CD14-positive monocyte (primary cell): ENCODE measurements around the gene PSMB5. TPM values are rescaled to one million over a fixed set of nuclear protein-coding genes. Genes with fewer than 3 reads are reported as not detected.
A peak's percentile ranks its signal among the peaks of the same experiment; 100 is the strongest.

Experiments
- DNase-seq, 3 donors: peaks; one replicate each; pipeline ENCODE4 v3.0.0-alpha.2; 2011 to 2022
- H2AFZ ChIP-seq: 2 replicates; pipeline ENCODE4 v1.6.0; 2012; ENCODE audit warnings: mild to moderate bottlenecking, low read depth, low read length, inconsistent platforms; ENCODE audit not compliant: insufficient read depth, poor library complexity, severe bottlenecking
- H3K27ac ChIP-seq, 2 donors: 1 replicate in 1 of 2; 2 replicates in 1 of 2; pipeline ENCODE4 v1.5.1; 2012 to 2013; ENCODE audit warnings: low read length in 2 of 2, control low read depth in 1 of 2, inconsistent platforms in 1 of 2, low read depth in 1 of 2, mild to moderate bottlenecking in 1 of 2
- H3K27me3 ChIP-seq, 2 donors: one replicate each; pipeline versions ENCODE4 v1.6.0 to v1.6.1; 2011 to 2013; ENCODE audit warnings: low read length in 2 of 2; ENCODE audit not compliant: control insufficient read depth in 2 of 2, insufficient read depth in 2 of 2
- H3K36me3 ChIP-seq, 2 donors: replicated peaks in 1 of 2; 1 replicate in 1 of 2; 2 replicates in 1 of 2; pipeline versions ENCODE4 v1.5.1 to v1.6.1; 2012 to 2013; ENCODE audit warnings: low read length in 2 of 2, control low read depth in 1 of 2, inconsistent platforms in 1 of 2, mild to moderate bottlenecking in 1 of 2; ENCODE audit not compliant: insufficient read depth in 2 of 2, control insufficient read depth in 1 of 2
- H3K4me1 ChIP-seq, 2 donors: 1 replicate in 1 of 2; 2 replicates in 1 of 2; pipeline versions ENCODE4 v1.5.1 to v1.6.1; 2012 to 2013; ENCODE audit warnings: low read length in 2 of 2, control low read depth in 1 of 2, inconsistent platforms in 1 of 2, mild to moderate bottlenecking in 1 of 2, moderate library complexity in 1 of 2; ENCODE audit not compliant: insufficient read depth in 2 of 2, control insufficient read depth in 1 of 2
- H3K4me2 ChIP-seq: replicated peaks from 2 replicates; pipeline ENCODE3; 2012; ENCODE audit warnings: low read length, moderate library complexity, mild to moderate bottlenecking; ENCODE audit not compliant: poor library complexity, severe bottlenecking; ENCODE audit errors: extremely low read depth
- H3K4me3 ChIP-seq, 3 experiments: fragments of 200-600 bp in 1 of 3; sonication (generic) in 1 of 3; replicated peaks in 1 of 3; 1 replicate in 2 of 3; 2 replicates in 1 of 3; pipeline ENCODE4 v1.5.1; 2011 to 2013; ENCODE audit warnings: low read length in 3 of 3, mild to moderate bottlenecking in 3 of 3, control low read depth in 2 of 3, low read depth in 2 of 3, inconsistent platforms in 1 of 3, moderate library complexity in 1 of 3
- H3K79me2 ChIP-seq: 2 replicates; pipeline ENCODE4 v1.6.0; 2012; ENCODE audit warnings: mild to moderate bottlenecking, control low read depth, inconsistent platforms, low read length, moderate library complexity; ENCODE audit not compliant: insufficient read depth
- H3K9ac ChIP-seq: 2 replicates; pipeline ENCODE4 v1.6.0; 2017; ENCODE audit warnings: low read length, mild to moderate bottlenecking; ENCODE audit not compliant: insufficient read depth, poor library complexity, severe bottlenecking
- H3K9me3 ChIP-seq, 2 donors: replicated peaks in 1 of 2; 1 replicate in 1 of 2; 2 replicates in 1 of 2; pipeline versions ENCODE4 v1.5.1 to v1.6.1; 2012 to 2013; ENCODE audit warnings: low read length in 2 of 2, control low read depth in 1 of 2; ENCODE audit not compliant: control insufficient read depth in 1 of 2, insufficient read depth in 1 of 2
- H4K20me1 ChIP-seq: 2 replicates; pipeline ENCODE4 v1.6.0; 2012; ENCODE audit warnings: mild to moderate bottlenecking, low read length, control low read depth, moderate library complexity; ENCODE audit not compliant: insufficient read depth
- H3K27ac Mint-ChIP-seq, 7 donors: one replicate each; pipeline ENCODE4 v1.8.0; 2020; ENCODE audit warnings: mild to moderate bottlenecking in 7 of 7, mixed read lengths in 7 of 7, moderate library complexity in 6 of 7, inconsistent platforms in 2 of 7
- H3K27me3 Mint-ChIP-seq, 3 donors: one replicate each; pipeline ENCODE4 v1.8.0; 2021 to 2022; ENCODE audit warnings: low read depth in 3 of 3, mild to moderate bottlenecking in 3 of 3, mixed read lengths in 3 of 3, moderate library complexity in 3 of 3, inconsistent platforms in 1 of 3
- H3K36me3 Mint-ChIP-seq, 2 donors: one replicate each; pipeline ENCODE4 v1.8.0; 2020; ENCODE audit warnings: mixed read lengths in 2 of 2, inconsistent platforms in 1 of 2, mild to moderate bottlenecking in 1 of 2
- H3K4me1 Mint-ChIP-seq: one replicate; pipeline ENCODE4 v1.8.0; 2020; ENCODE audit warnings: mild to moderate bottlenecking, mixed read lengths
- H3K4me3 Mint-ChIP-seq, 2 donors: one replicate each; pipeline ENCODE4 v1.8.0; 2020; ENCODE audit warnings: mild to moderate bottlenecking in 2 of 2, mixed read lengths in 2 of 2, moderate library complexity in 1 of 2
- H3K9me3 Mint-ChIP-seq, 7 donors: one replicate each; pipeline ENCODE4 v1.8.0; 2020 to 2022; ENCODE audit warnings: mixed read lengths in 7 of 7, mild to moderate bottlenecking in 6 of 7, moderate library complexity in 6 of 7, inconsistent platforms in 2 of 7
- CTCF ChIP-seq: fragments of 200-600 bp; IDR thresholded peaks from one replicate; pipeline ENCODE4 v1.8.0; 2022; ENCODE audit warnings: antibody characterized with exemption, mild to moderate bottlenecking
- WGBS: methylation state at CpG from one replicate; pipeline ENCODE4 v1.1.5; 2013; ENCODE audit warnings: missing lambda C conversion rate; ENCODE audit not compliant: insufficient coverage; 5-methylcytosine and 5-hydroxymethylcytosine counted together
- intact Hi-C, 2 donors: fragments of 100-400 bp; cut with micrococcal nuclease; formaldehyde crosslinking; loops; one replicate each; pipeline versions ENCODE4 v1.15.0 to v1.15.1; 2023
- polyA plus RNA-seq, 3 donors: library from polyadenylated mRNA; depleted of rRNA in 1 of 3; unstranded in 2 of 3; stranded (reverse) in 1 of 3; fragments of 300-500 nt in 2 of 3; fragments of >200 nt in 1 of 3; fragmentation: Illumina TruSeq in 2 of 3; gene quantifications; 1 replicate in 2 of 3; 2 replicates in 1 of 3; pipeline ENCODE4 v1.2.3, GENCODE V29; 2012 to 2021

PSMB5 gene
- polyA plus RNA-seq, 3 donors: 16.8 to 61.8 (median 57.6) TPM

GRCh38 chr14:23056956-23057756, 22.5 kb upstream of the PSMB5 start, which contains the start of gene CDH24:
CDH24 (minus strand) TSS chr14:23057520; CDS start chr14:23055733, 1,787 bp downstream.
- no peak within 1 kb of the TSS for H3K27ac ChIP-seq
- H3K27ac Mint-ChIP-seq: peak within 1 kb of the TSS in 2 of 7 donors; percentile 11 to 68
- H3K9me3 ChIP-seq: no peaks in the 10 kb centered on the region
- H3K4me3 Mint-ChIP-seq: peak within 1 kb of the TSS; percentile 90 to 93
- H2AFZ ChIP-seq: peak within 1 kb of the TSS; percentile 74
- peaks cover 21% of the 10 kb centered on the region for H4K20me1 ChIP-seq
- peaks cover 20 to 22% of the 10 kb centered on the region in 2 donors for H3K4me1 ChIP-seq
- H3K4me2 ChIP-seq: peak within 1 kb of the TSS; percentile 100
- TF ChIP-seq CTCF: no peak
- peaks cover 4 to 10% of the 10 kb centered on the region in 2 donors for H3K27me3 ChIP-seq
- intact Hi-C loops: loop anchor here in 1 of 2 donors (1.0 kb wide), 1 partner anchor 71 kb away; no protein-coding TSS in a partner anchor
- H3K36me3 Mint-ChIP-seq: peaks cover 29 to 34% of the 10 kb centered on the region in 2 donors
- DNase-seq: peak in 2 of 3 donors; percentile 26 to 30
- 2% methylated on average over 72 of the region's 73 CpGs for WGBS
- no peaks in the 10 kb centered on the region for H3K79me2 ChIP-seq
- H3K36me3 ChIP-seq: peaks cover 27 to 37% of the 10 kb centered on the region in 2 donors
- H3K4me3 ChIP-seq: peak within 1 kb of the TSS; percentile 41 to 88 (median 67)
- peaks cover 10 to 16% (median 12%) of the 10 kb centered on the region in 3 donors for H3K27me3 Mint-ChIP-seq
- H3K4me1 Mint-ChIP-seq: peaks cover 20% of the 10 kb centered on the region
- peak within 1 kb of the TSS; percentile 40 for H3K9ac ChIP-seq
- peaks cover 0 to 3% (median 0%) of the 10 kb centered on the region in 7 donors for H3K9me3 Mint-ChIP-seq

GRCh38 chr14:23056145-23056955, 21.6 kb upstream of the PSMB5 start:
- Mint-ChIP-seq H3K27ac (peak overlapping the region in 1 of 7 donors; percentile 70), H3K27me3 (peaks cover 10 to 16% (median 12%) of the 10 kb centered on the region in 3 donors), H3K9me3 (peaks cover 0 to 3% (median 0%) of the 10 kb centered on the region in 7 donors), H3K4me3 (peak overlapping the region; percentile 71 to 89), H3K36me3 (peaks cover 25 to 26% of the 10 kb centered on the region in 2 donors), H3K4me1 (peaks cover 22% of the 10 kb centered on the region)
- H3K9me3 ChIP-seq: no peaks in the 10 kb centered on the region
- peak overlapping the region in 2 of 3 experiments; percentile 15 to 88 for H3K4me3 ChIP-seq
- H3K27me3 ChIP-seq: peaks cover 4 to 10% of the 10 kb centered on the region in 2 donors
- H3K36me3 ChIP-seq: peaks cover 23 to 29% of the 10 kb centered on the region in 2 donors
- peak overlapping the region; percentile 74 for H2AFZ ChIP-seq
- H3K27ac ChIP-seq: no peak overlapping the region
- WGBS: 12% methylated on average over 11 of the region's 17 CpGs
- H3K79me2 ChIP-seq: no peaks in the 10 kb centered on the region
- TF ChIP-seq CTCF: peak; percentile 79
- peak; percentile 51 to 68 (median 68) for DNase-seq
- intact Hi-C loops: loop anchor here in 1 of 2 donors (1.0 kb wide), 1 partner anchor 70 kb away; no protein-coding TSS in a partner anchor
- peaks cover 18% of the 10 kb centered on the region for H4K20me1 ChIP-seq
- H3K4me2 ChIP-seq: peak overlapping the region; percentile 100
- peaks cover 20 to 24% of the 10 kb centered on the region in 2 donors for H3K4me1 ChIP-seq
- peak overlapping the region; percentile 24 for H3K9ac ChIP-seq
